MM.1S (cell line): ENCODE data around the gene PPP1R1A.

ENCODE experiments used
- CTCF ChIP-seq: fragments of 300-600 bp; sonication (generic); IDR thresholded peaks from 2 replicates; pipeline ENCODE4 v1.5.1; 2016; ENCODE audit warnings: antibody characterized with exemption, low read length, mixed read lengths
- EZH2 ChIP-seq: fragments of 300-600 bp; sonication (generic); optimal IDR thresholded peaks from 2 replicates; pipeline ENCODE3; 2017; ENCODE audit warnings: low read depth, mild to moderate bottlenecking, antibody characterized with exemption, low read length, mixed read lengths

GRCh38 chr12:54538136-54538700, 50.2 kb downstream of the PPP1R1A start:
- TF ChIP-seq CTCF: no peak
- no peak for TF ChIP-seq EZH2
